Esophagus muscularis mucosa (tissue), 3 donors: Measurements from ENCODE around the gene ABCC10.

Experiments
- CTCF ChIP-seq, 3 experiments: fragments of 200-600 bp in 2 of 3; fragments of 450-650 bp in 1 of 3; sonication (generic) in 2 of 3; IDR thresholded peaks; one replicate each; pipeline ENCODE4 v1.5.1; 2017 to 2019; ENCODE audit warnings: antibody characterized with exemption in 3 of 3, mild to moderate bottlenecking in 2 of 3, moderate library complexity in 1 of 3
- POLR2A ChIP-seq: fragments of 450-650 bp; IDR thresholded peaks from one replicate; pipeline ENCODE4 v1.6.1; 2017; ENCODE audit warnings: antibody characterized with exemption, moderate library complexity, mild to moderate bottlenecking, low read depth
- POLR2AphosphoS5 ChIP-seq, 2 donors: sonication (generic); formaldehyde crosslinking; IDR thresholded peaks; one replicate each; pipeline ENCODE4 v1.6.1; 2017; ENCODE audit warnings: antibody characterized with exemption in 2 of 2

DNA sequence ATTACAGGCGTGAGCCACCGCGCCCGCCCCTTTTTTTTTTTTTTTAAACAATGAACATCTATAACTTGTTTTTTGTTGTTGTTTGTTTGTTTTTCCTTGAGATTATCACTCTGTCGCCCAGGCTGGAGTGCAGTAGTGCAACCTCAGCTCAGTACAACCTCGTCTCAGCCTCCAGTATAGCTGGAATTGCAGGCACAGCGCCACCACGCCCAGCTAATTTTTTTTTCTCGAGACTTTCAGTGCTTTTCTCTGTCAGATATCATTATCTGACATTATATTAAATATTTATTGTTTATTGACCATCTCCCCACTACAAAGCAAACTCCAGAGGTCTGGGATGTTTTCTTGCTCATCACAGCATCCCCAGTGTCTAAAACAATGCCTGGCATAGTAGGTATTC is 30.3 kb downstream of the ABCC10 start:
- TF ChIP-seq POLR2A (no peak), CTCF (IDR thresholded peaks at IDR 0.05) (no peak), POLR2AphosphoS5 (IDR thresholded peaks at IDR 0.05) (no peak)
